VCaP (cell line): ENCODE measurements around the gene EPN3.

Source experiments
- H3K27ac ChIP-seq: fragments of 450-650 bp; 2 replicates; pipeline ENCODE4 v1.5.1; 2017
- CTCF ChIP-seq: fragments of 450-650 bp; conservative IDR thresholded peaks from 2 replicates; pipeline ENCODE4 v1.5.1; 2017; ENCODE audit warnings: mild to moderate bottlenecking, moderate library complexity

Gene EPN3

GRCh38 chr17:50585346-50585745, 52.8 kb downstream of the EPN3 start:
- H3K27ac ChIP-seq, result no peak overlapping the region
- no peak for TF ChIP-seq CTCF

- no peak overlapping the region for H3K27ac ChIP-seq
- no peak for TF ChIP-seq CTCF
Observed at GRCh38 chr17:50585891-50586290, 53.4 kb downstream of the EPN3 start.

GRCh38 chr17:50586421-50587247, 54.1 kb downstream of the EPN3 start:
- TF ChIP-seq CTCF, result no peak
- H3K27ac ChIP-seq, result no peak overlapping the region

- H3K27ac ChIP-seq, result no peak overlapping the region
- no peak for TF ChIP-seq CTCF
Observed at GRCh38 chr17:50587571-50587970, 55.0 kb downstream of the EPN3 start.

- no peak for TF ChIP-seq CTCF
- peak overlapping the region; percentile 78 for H3K27ac ChIP-seq
Observed at GRCh38 chr17:50588391-50589049, 56.0 kb downstream of the EPN3 start.

- TF ChIP-seq CTCF, result no peak
- peak overlapping the region; percentile 78 for H3K27ac ChIP-seq
Observed at GRCh38 chr17:50589095-50589705, 56.7 kb downstream of the EPN3 start.
